ENCODE data around the gene EEF1A2. TPM values are rescaled to one million over a fixed set of nuclear protein-coding genes. Genes with fewer than 3 reads are reported as not detected.

EEF1A2 gene
- total and polyA plus RNA-seq, 5 donors from 2014 or later, result 0.10 to 2.1 (median 0.33) TPM; not detected in 1

DNA sequence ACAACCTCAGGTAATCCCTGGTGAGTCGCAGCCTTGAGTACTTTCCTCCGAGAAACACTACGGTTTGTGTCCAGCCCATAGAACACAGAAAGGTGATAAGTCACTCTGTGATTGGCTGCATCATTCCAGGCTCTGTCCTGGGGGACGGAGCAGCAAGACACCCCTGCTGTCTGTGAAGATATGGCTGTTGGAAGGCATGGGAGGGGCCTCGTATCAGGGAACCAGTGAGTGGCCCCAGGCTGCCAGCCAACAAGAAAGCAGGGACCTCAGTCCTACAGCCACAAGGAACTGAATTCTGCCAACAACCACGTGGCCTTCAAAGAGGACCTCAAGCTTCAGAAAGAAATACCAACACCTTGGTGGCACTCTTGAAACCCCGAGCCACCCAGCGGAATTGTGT lies 6.4 kb upstream of the EEF1A2 start:
- Mint-ChIP-seq H3K36me3 (peaks cover 3% of the 10 kb centered on the region), H3K9me3 (peaks cover 0 to 15% (median 5%) of the 10 kb centered on the region in 7 donors), H3K4me3 (no peak overlapping the region), H3K27me3 (peaks cover 15% of the 10 kb centered on the region), H3K27ac (peak overlapping the region in 1 of 3 donors; percentile 14), H3K4me1 (peaks cover 0 to 2% (median 0%) of the 10 kb centered on the region in 4 donors)
- H3K27ac ChIP-seq (ENCODE audit: insufficient read depth, low read length, poor library complexity, severe bottlenecking), result no peak overlapping the region
- no peak overlapping the region for H3K4me3 ChIP-seq (ENCODE audit: low read depth, low read length)
- H3K36me3 ChIP-seq (ENCODE audit: control insufficient read depth, insufficient read depth, low read length), result no peaks in the 10 kb centered on the region
- H3K9me3 ChIP-seq (ENCODE audit: control insufficient read depth in 2 of 2, low read length in 2 of 2), result peaks cover 4 to 12% of the 10 kb centered on the region in 2 experiments
- no peaks in the 10 kb centered on the region for H3K27me3 ChIP-seq (ENCODE audit: control insufficient read depth, insufficient read depth, low read length)
- no peaks in the 10 kb centered on the region for H3K4me1 ChIP-seq (ENCODE audit: control insufficient read depth, insufficient read depth, low read length, poor library complexity, severe bottlenecking)
- DNase-seq (no peak), ATAC-seq (ENCODE audit: low read depth in 2 of 2) (no peak)

DNA sequence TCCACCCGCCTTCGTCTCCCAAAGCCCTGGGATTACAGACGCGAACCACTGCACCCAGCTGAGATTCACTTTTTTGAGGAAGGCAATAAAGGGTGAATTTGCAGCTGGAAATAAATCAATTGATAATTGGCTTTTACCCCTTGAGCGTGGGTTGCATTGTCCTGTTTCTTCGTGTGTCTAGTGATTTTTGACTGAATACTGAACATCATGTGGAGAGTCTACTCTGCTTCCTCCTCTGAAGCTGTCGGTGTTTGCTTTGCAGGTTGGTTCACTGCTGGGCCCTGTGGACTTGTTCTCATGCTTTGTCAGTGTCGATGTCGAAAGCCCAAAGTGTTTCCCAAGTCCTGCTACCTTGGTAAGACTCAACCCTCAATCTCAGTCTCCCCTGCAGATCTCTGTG lies 5.8 kb upstream of the EEF1A2 start:
- Mint-ChIP-seq H3K36me3 (peaks cover 3% of the 10 kb centered on the region), H3K27me3 (peaks cover 15% of the 10 kb centered on the region), H3K4me3 (no peak overlapping the region), H3K9me3 (peaks cover 0 to 15% (median 5%) of the 10 kb centered on the region in 7 donors), H3K4me1 (peaks cover 0 to 2% (median 0%) of the 10 kb centered on the region in 4 donors), H3K27ac (no peak overlapping the region)
- Histone ChIP-seq H3K9me3 (ENCODE audit: control insufficient read depth in 2 of 2, low read length in 2 of 2) (peaks cover 4 to 12% of the 10 kb centered on the region in 2 experiments), H3K36me3 (ENCODE audit: control insufficient read depth, insufficient read depth, low read length) (no peaks in the 10 kb centered on the region), H3K27me3 (ENCODE audit: control insufficient read depth, insufficient read depth, low read length) (no peaks in the 10 kb centered on the region), H3K4me1 (ENCODE audit: control insufficient read depth, insufficient read depth, low read length, poor library complexity, severe bottlenecking) (peaks cover under 1% of the 10 kb centered on the region), H3K4me3 (ENCODE audit: low read depth, low read length) (no peak overlapping the region), H3K27ac (ENCODE audit: insufficient read depth, low read length, poor library complexity, severe bottlenecking) (no peak overlapping the region)
- ATAC-seq (ENCODE audit: low read depth in 2 of 2), result no peak
- no peak for DNase-seq

DNA sequence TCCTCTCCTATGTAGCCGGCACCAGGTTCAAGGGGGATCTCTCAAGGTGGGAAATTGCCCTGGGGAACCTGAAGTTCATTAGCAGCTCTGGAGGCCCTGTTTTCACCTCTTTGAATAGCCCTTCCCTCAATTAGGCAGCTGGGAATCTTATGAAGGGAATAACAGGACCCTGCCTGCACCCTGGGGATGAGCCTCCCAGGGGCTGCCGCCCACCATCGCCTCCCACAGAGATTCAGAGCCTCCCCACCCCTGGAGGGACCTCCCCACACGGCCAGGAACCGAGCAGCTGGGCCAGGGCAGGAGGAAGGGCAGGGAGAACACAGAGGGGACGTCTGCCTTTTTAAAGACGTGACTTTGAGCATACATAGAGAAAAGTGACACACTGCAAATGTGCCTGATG lies 4.6 kb upstream of the EEF1A2 start:
- H3K36me3 Mint-ChIP-seq, result peaks cover 3% of the 10 kb centered on the region
- DNase-seq (no peak), ATAC-seq (ENCODE audit: low read depth in 2 of 2) (no peak)
- H3K4me3 ChIP-seq (ENCODE audit: low read depth, low read length), result no peak overlapping the region
- no peaks in the 10 kb centered on the region for H3K36me3 ChIP-seq (ENCODE audit: control insufficient read depth, insufficient read depth, low read length)
- peaks cover 15% of the 10 kb centered on the region for H3K27me3 Mint-ChIP-seq
- H3K9me3 Mint-ChIP-seq, result peaks cover 0 to 15% (median 5%) of the 10 kb centered on the region in 7 donors
- H3K27ac ChIP-seq (ENCODE audit: insufficient read depth, low read length, poor library complexity, severe bottlenecking), result no peak overlapping the region
- H3K9me3 ChIP-seq (ENCODE audit: control insufficient read depth in 2 of 2, low read length in 2 of 2), result peaks cover 4 to 12% of the 10 kb centered on the region in 2 experiments
- peaks cover 0 to 2% (median 0%) of the 10 kb centered on the region in 4 donors for H3K4me1 Mint-ChIP-seq
- H3K4me1 ChIP-seq (ENCODE audit: control insufficient read depth, insufficient read depth, low read length, poor library complexity, severe bottlenecking), result peaks cover 6% of the 10 kb centered on the region
- no peak overlapping the region for H3K27ac Mint-ChIP-seq
- no peaks in the 10 kb centered on the region for H3K27me3 ChIP-seq (ENCODE audit: control insufficient read depth, insufficient read depth, low read length)
- no peak overlapping the region for H3K4me3 Mint-ChIP-seq

DNA sequence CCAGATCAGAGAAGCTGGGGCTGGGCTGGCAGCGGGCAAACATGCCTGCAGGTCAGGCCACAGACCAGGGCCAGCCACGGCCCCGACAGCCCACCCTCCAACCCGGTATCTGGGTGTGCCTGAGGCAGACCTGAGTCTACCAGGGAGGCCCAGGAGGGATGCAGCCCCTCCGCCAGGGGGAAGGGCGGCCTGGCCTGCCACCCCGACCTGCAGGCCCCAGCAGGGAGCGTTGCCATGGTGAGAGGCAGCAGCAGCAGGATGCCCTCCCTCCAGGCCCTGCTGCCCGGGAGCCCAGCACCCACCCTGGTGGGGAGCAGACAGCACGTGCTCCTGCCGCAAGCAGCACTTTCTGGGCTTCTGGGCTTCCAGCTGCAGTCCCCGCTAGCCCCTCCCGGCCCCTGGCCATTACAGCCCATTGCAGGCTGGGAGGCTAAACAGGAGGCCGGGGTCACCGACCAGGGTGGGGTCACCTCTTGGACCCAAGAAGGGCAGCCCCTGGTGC lies 3.8 kb upstream of the EEF1A2 start:
- Histone ChIP-seq H3K27ac (ENCODE audit: insufficient read depth, low read length, poor library complexity, severe bottlenecking) (no peak overlapping the region), H3K4me3 (ENCODE audit: low read depth, low read length) (no peak overlapping the region), H3K36me3 (ENCODE audit: control insufficient read depth, insufficient read depth, low read length) (no peaks in the 10 kb centered on the region), H3K9me3 (ENCODE audit: control insufficient read depth in 2 of 2, low read length in 2 of 2) (peaks cover 4 to 12% of the 10 kb centered on the region in 2 experiments), H3K27me3 (ENCODE audit: control insufficient read depth, insufficient read depth, low read length) (no peaks in the 10 kb centered on the region), H3K4me1 (ENCODE audit: control insufficient read depth, insufficient read depth, low read length, poor library complexity, severe bottlenecking) (peaks cover 14% of the 10 kb centered on the region)
- Mint-ChIP-seq H3K36me3 (peaks cover 3% of the 10 kb centered on the region), H3K27me3 (peaks cover 15% of the 10 kb centered on the region), H3K27ac (no peak overlapping the region), H3K9me3 (peaks cover 0 to 15% (median 5%) of the 10 kb centered on the region in 7 donors), H3K4me3 (no peak overlapping the region), H3K4me1 (peaks cover 0 to 2% (median 0%) of the 10 kb centered on the region in 4 donors)
- ATAC-seq (ENCODE audit: low read depth in 2 of 2) (no peak), DNase-seq (no peak)

DNA sequence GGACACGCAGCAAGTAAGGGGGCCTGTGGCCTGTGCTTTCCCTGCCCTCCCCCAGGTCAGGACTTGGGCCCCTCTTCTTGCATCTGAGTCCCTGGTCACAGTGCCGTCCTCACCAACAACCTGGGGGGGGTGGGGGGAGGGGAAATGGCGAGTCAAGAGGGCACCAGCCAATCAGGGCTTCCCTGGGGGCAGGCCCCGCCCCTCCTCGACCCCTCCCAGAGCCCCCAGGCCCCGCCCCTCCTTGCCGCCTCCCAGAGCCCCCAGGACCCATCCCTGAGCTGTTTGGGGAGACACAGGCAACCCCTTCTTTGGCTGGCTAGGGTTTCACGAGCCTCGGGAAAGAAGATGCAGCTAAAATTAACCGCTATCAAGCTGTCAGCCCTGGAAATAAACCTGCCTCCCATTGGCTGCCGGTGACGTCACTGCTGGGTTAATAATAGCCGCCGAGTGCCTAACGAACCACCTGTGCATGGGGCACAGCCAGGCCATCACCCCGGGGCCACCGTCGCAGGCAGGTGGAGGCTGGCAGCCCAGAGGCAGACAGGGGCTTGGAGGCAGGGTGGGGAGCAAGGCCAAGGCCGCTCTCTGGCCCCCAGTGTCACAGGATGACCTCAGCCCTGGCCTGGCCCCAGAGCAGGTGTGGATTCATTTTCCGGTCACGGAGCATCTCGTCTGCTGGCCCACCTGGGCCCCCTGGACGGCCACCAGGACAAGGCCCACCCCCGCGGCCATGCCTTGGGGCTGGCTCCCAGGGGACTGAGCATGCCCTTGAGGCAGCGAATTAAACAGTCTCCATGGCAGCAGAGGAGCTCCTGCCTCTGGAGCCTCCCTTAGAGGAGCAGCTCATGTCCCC lies 3.2 kb upstream of the EEF1A2 start:
- peaks cover 0 to 15% (median 5%) of the 10 kb centered on the region in 7 donors for H3K9me3 Mint-ChIP-seq
- Histone ChIP-seq H3K4me1 (ENCODE audit: control insufficient read depth, insufficient read depth, low read length, poor library complexity, severe bottlenecking) (peaks cover 15% of the 10 kb centered on the region), H3K27me3 (ENCODE audit: control insufficient read depth, insufficient read depth, low read length) (no peaks in the 10 kb centered on the region), H3K27ac (ENCODE audit: insufficient read depth, low read length, poor library complexity, severe bottlenecking) (no peak overlapping the region), H3K36me3 (ENCODE audit: control insufficient read depth, insufficient read depth, low read length) (no peaks in the 10 kb centered on the region), H3K4me3 (ENCODE audit: low read depth, low read length) (no peak overlapping the region), H3K9me3 (ENCODE audit: control insufficient read depth in 2 of 2, low read length in 2 of 2) (peaks cover 4 to 12% of the 10 kb centered on the region in 2 experiments)
- peaks cover 0 to 3% (median 0%) of the 10 kb centered on the region in 4 donors for H3K4me1 Mint-ChIP-seq
- H3K36me3 Mint-ChIP-seq, result peaks cover 3% of the 10 kb centered on the region
- H3K4me3 Mint-ChIP-seq, result no peak overlapping the region
- ATAC-seq (ENCODE audit: low read depth in 2 of 2), result no peak
- H3K27me3 Mint-ChIP-seq, result peaks cover 15% of the 10 kb centered on the region
- no peak overlapping the region for H3K27ac Mint-ChIP-seq
- DNase-seq, result no peak

DNA sequence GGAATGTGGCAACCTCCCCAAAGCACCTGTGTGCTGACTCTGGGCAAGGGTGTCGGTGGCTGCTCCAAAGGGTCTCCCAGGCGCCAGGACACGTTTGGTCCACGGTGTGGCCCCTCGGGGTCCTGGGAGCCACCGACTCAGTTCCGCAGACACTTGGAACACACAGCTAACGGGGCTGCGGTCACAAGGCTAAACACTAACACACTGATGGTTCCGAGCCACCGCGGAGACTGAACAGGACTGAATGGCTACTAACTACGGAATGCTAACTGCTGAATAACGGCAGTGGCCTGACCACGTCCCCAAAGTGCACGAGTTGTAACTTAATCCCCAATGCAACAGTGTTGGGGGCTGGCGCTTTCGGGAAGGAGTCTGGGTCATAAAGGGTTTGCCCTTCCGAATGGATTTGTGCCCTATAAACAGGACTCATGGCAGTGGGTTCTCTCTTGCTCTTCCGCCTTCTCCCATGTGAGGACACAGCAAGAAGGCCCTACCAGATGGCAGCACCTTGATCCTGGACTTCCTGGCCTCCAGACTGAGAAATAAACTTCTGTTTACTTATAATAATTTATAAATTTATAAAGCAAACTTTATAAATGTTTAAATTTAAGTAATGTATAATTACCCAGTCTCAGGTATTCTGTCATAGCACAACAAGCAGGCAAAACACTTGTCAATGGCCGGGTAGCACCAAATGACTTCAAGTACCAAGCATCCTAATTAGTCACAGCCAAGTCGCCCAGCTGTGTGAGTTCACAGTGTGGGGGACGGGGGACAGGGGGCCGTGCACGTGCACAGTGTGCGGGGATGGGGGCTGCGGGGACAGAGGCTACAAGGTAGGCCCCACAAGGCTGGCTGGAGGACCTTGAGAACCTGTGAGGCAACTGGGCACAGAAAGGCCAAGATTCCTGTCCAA lies 2.3 kb upstream of the EEF1A2 start:
- Mint-ChIP-seq H3K9me3 (peaks cover 0 to 15% (median 5%) of the 10 kb centered on the region in 7 donors), H3K4me3 (peak overlapping the region in 2 of 4 donors; percentile 52 to 75), H3K36me3 (no peaks in the 10 kb centered on the region), H3K27ac (peak overlapping the region in 1 of 3 donors; percentile 43), H3K4me1 (peaks cover 0 to 8% (median under 1%) of the 10 kb centered on the region in 4 donors), H3K27me3 (peaks cover 13% of the 10 kb centered on the region)
- Histone ChIP-seq H3K36me3 (ENCODE audit: control insufficient read depth, insufficient read depth, low read length) (no peaks in the 10 kb centered on the region), H3K27me3 (ENCODE audit: control insufficient read depth, insufficient read depth, low read length) (no peaks in the 10 kb centered on the region), H3K4me1 (ENCODE audit: control insufficient read depth, insufficient read depth, low read length, poor library complexity, severe bottlenecking) (peaks cover 19% of the 10 kb centered on the region), H3K27ac (ENCODE audit: insufficient read depth, low read length, poor library complexity, severe bottlenecking) (no peak overlapping the region), H3K4me3 (ENCODE audit: low read depth, low read length) (no peak overlapping the region), H3K9me3 (ENCODE audit: control insufficient read depth in 2 of 2, low read length in 2 of 2) (peaks cover 4 to 12% of the 10 kb centered on the region in 2 experiments)
- ATAC-seq (ENCODE audit: low read depth in 2 of 2), result no peak
- DNase-seq, result no peak

DNA sequence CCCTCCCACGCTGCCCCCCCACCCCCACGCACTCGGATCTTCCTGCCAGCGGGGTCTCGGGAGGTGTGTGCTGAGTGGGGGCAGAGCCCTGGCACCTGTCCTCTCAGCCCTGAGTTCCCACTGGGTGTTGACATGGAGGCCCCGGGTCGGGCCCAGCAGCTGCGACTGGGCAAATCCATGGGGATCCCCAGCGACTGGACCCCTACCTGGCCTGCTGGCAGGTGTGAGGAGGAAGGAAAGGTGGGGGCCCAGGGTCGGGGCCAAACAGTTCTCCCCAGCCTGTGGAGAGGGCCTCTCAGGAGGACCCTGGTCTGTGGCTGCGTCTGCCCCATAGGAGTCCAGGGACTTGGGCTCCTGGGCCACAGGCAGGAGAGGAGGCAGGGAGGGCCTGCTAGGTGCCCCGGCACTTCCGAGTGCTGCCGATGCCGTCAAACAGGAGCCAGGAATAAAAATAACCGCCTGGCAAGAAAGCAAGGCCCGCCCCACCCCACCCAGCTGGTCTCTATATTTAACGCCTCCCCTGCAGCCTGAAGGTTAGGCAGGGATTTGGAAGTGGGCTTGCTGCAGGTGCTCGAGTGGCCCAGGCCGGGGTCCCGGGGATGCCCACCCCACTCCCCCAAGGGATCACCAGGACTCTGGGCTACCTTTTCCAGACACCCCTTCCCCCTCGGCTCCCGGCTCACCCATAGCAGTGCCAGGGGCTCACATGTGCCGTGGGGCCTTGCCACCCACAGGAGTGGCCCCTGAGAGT lies 1.4 kb upstream of the EEF1A2 start:
- no peak overlapping the region for H3K4me3 ChIP-seq (ENCODE audit: low read depth, low read length)
- no peak for ATAC-seq (ENCODE audit: low read depth in 2 of 2)
- no peaks in the 10 kb centered on the region for H3K36me3 Mint-ChIP-seq
- peaks cover 22% of the 10 kb centered on the region for H3K4me1 ChIP-seq (ENCODE audit: control insufficient read depth, insufficient read depth, low read length, poor library complexity, severe bottlenecking)
- peaks cover 0 to 15% (median 5%) of the 10 kb centered on the region in 7 donors for H3K9me3 Mint-ChIP-seq
- H3K4me3 Mint-ChIP-seq, result no peak overlapping the region
- DNase-seq, result no peak
- H3K27me3 ChIP-seq (ENCODE audit: control insufficient read depth, insufficient read depth, low read length), result no peaks in the 10 kb centered on the region
- peaks cover 16% of the 10 kb centered on the region for H3K27me3 Mint-ChIP-seq
- H3K9me3 ChIP-seq (ENCODE audit: control insufficient read depth in 2 of 2, low read length in 2 of 2), result peaks cover 4 to 11% of the 10 kb centered on the region in 2 experiments
- H3K4me1 Mint-ChIP-seq, result peaks cover 0 to 9% (median 1%) of the 10 kb centered on the region in 4 donors
- no peaks in the 10 kb centered on the region for H3K36me3 ChIP-seq (ENCODE audit: control insufficient read depth, insufficient read depth, low read length)
- no peak overlapping the region for H3K27ac ChIP-seq (ENCODE audit: insufficient read depth, low read length, poor library complexity, severe bottlenecking)
- peak overlapping the region in 1 of 3 donors; percentile 43 for H3K27ac Mint-ChIP-seq

Measured in CD4-positive, CD25-positive, alpha-beta regulatory T cell (primary cell).